ENCODE results near the gene SYNGR2. TPM values are rescaled to one million over a fixed set of nuclear protein-coding genes. Genes with fewer than 3 reads are reported as not detected.

The SYNGR2 gene
- total RNA-seq, 4 donors from 2014 or later = 47.9 to 83.8 (median 70.7) TPM

DNA sequence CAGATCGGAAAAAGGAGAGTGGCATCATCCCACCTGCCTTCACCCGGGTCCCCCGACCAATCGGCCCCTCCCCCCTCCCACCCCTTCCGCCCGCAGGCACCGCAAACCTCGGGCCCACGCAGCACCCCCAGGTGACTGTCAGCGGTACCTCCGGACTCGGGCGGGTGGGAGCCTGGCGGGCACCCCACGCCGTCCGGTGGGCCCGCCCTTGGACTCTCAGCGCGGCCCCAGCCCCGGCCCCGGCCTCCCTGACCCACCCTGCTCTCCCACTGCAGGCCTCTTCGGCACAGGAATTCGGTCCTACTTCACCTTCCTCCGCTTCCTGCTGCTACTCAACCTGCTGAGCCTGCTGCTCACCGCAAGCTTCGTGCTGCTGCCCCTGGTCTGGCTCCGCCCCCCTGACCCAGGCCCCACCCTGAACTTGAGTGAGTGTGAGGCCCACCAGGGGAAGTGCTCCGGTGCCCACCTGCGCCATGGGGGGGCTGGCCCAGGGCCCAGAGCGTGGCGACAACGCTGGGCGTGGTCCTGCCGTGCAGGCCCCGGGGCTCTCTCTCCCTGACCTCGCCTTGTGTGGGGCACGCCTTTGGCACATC is 36.2 kb upstream of the SYNGR2 start:
- no peaks in the 10 kb centered on the region for H3K36me3 ChIP-seq
- no peaks in the 10 kb centered on the region for H3K27me3 ChIP-seq
- peaks cover 22 to 51% of the 10 kb centered on the region in 2 donors for H3K4me1 ChIP-seq
- no peak overlapping the region for H3K27ac ChIP-seq
- intact Hi-C loops (cut with DNase I) = no loop called here
- TF ChIP-seq CTCF (IDR thresholded peaks at IDR 0.05) = no peak
- TF ChIP-seq POLR2A (IDR thresholded peaks at IDR 0.05) = no peak
- H3K4me3 ChIP-seq (replicated peaks in 1 of 3) = peak overlapping the region in 1 of 3 donors; percentile 23
- DNase-seq = peak; percentile 61 to 65
- 37 to 50% methylated on average over 2 to 17 of the region's 38 CpGs for WGBS, 2 donors
- no peaks in the 10 kb centered on the region for H3K9me3 ChIP-seq

DNA sequence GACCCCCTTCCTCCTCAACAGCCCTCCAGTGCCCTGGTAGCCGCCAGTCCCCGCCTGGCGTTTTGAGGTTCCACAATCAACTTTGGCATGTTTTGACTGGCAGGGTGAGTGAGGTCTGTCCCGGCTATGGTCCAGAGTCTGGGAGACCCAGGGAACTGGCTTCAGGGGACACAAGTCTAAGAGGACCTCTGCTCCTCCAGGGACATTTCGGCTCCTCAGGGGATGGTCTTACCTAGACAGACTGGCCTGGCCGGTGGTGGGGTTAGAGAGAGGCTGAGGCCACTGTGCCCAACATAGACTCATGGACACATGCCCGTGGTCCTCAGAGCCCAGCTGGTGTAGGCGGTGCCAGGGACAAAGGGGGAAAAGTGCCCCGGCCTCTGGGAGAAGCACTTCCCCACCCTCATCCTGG is 35.6 kb upstream of the SYNGR2 start:
- 81 to 85% methylated on average over 5 to 8 of the region's 9 CpGs for WGBS, 2 donors
- H3K4me3 ChIP-seq (replicated peaks in 1 of 3) = no peak overlapping the region
- no peaks in the 10 kb centered on the region for H3K36me3 ChIP-seq
- H3K4me1 ChIP-seq = peaks cover 18 to 45% of the 10 kb centered on the region in 2 donors
- H3K27me3 ChIP-seq = no peaks in the 10 kb centered on the region
- no peak for DNase-seq
- no peak for TF ChIP-seq CTCF (IDR thresholded peaks at IDR 0.05)
- no peak for TF ChIP-seq POLR2A (IDR thresholded peaks at IDR 0.05)
- intact Hi-C loops (cut with DNase I) = no loop called here
- no peak overlapping the region for H3K27ac ChIP-seq
- H3K9me3 ChIP-seq = no peaks in the 10 kb centered on the region

GRCh38 chr17:78133179-78133951 is 35.0 kb upstream of the SYNGR2 start:
- H3K4me1 ChIP-seq = peaks cover 12 to 39% of the 10 kb centered on the region in 2 donors
- intact Hi-C loops (cut with DNase I) = no loop called here
- WGBS, 2 donors = 87 to 90% methylated on average over 20 to 30 of the region's 30 CpGs
- H3K36me3 ChIP-seq = no peaks in the 10 kb centered on the region
- TF ChIP-seq POLR2A (IDR thresholded peaks at IDR 0.05) (no peak), CTCF (IDR thresholded peaks at IDR 0.05) (no peak)
- no peak overlapping the region for H3K4me3 ChIP-seq (replicated peaks in 1 of 3)
- no peaks in the 10 kb centered on the region for H3K27me3 ChIP-seq
- no peak overlapping the region for H3K27ac ChIP-seq
- no peak for DNase-seq
- H3K9me3 ChIP-seq = no peaks in the 10 kb centered on the region

- WGBS, 2 donors = 63 to 72% methylated on average over 28 of the region's 39 CpGs
- H3K27me3 ChIP-seq = no peaks in the 10 kb centered on the region
- no peak overlapping the region for H3K27ac ChIP-seq
- no peaks in the 10 kb centered on the region for H3K9me3 ChIP-seq
- peaks cover 8 to 31% of the 10 kb centered on the region in 2 donors for H3K4me1 ChIP-seq
- peak in 1 of 2 donors; percentile 39 for DNase-seq
- intact Hi-C loops (cut with DNase I) = no loop called here
- no peaks in the 10 kb centered on the region for H3K36me3 ChIP-seq
- TF ChIP-seq POLR2A (IDR thresholded peaks at IDR 0.05) = no peak
- peak in 3 of 6 experiments; percentile 27 to 36 (median 31) for TF ChIP-seq CTCF (IDR thresholded peaks at IDR 0.05)
- no peak overlapping the region for H3K4me3 ChIP-seq (replicated peaks in 1 of 3)
These were observed 34.1 kb upstream of the SYNGR2 start for GRCh38 chr17:78133971-78134898.

Data from thyroid gland (tissue), 4 donors.